ENCODE data around the gene ZNF750. TPM values are rescaled to one million over a fixed set of nuclear protein-coding genes. Genes with fewer than 3 reads are reported as not detected.

The ZNF750 gene
- total RNA-seq, 2 experiments from 2014 or later, result not detected

GRCh38 chr17:82830249-82830661 lies 9.6 kb downstream of the ZNF750 start:
- no peaks in the 10 kb centered on the region for H3K4me1 Mint-ChIP-seq
- POLR2A ChIA-PET, result interaction anchor here (1.3 kb wide), 1 partner anchor 33 kb away, joined by 4 read pairs; no protein-coding TSS in a partner anchor
- no peak for ATAC-seq (ENCODE audit: low read depth)

GRCh38 chr17:82828875-82829487 lies 10.8 kb downstream of the ZNF750 start:
- H3K4me3 Mint-ChIP-seq, result no peak overlapping the region
- H3K4me1 Mint-ChIP-seq, result no peaks in the 10 kb centered on the region
- H3K36me3 Mint-ChIP-seq, result peaks cover 24% of the 10 kb centered on the region
- no peaks in the 10 kb centered on the region for H3K27me3 Mint-ChIP-seq
- POLR2A ChIA-PET, result interaction anchor here (1.3 kb wide), 1 partner anchor 35 kb away, joined by 4 read pairs; no protein-coding TSS in a partner anchor
- no peak for DNase-seq
- ATAC-seq (ENCODE audit: low read depth), result no peak
- peaks cover 1% of the 10 kb centered on the region for H3K9me3 Mint-ChIP-seq
- no peak overlapping the region for H3K27ac Mint-ChIP-seq

More at GRCh38 chr17:82830249-82830661, 9.6 kb downstream of the ZNF750 start:
- Mint-ChIP-seq H3K27ac (no peak overlapping the region), H3K27me3 (no peaks in the 10 kb centered on the region), H3K4me3 (no peak overlapping the region), H3K36me3 (peaks cover 24% of the 10 kb centered on the region), H3K9me3 (peaks cover 1% of the 10 kb centered on the region)
- DNase-seq, result no peak

DNA sequence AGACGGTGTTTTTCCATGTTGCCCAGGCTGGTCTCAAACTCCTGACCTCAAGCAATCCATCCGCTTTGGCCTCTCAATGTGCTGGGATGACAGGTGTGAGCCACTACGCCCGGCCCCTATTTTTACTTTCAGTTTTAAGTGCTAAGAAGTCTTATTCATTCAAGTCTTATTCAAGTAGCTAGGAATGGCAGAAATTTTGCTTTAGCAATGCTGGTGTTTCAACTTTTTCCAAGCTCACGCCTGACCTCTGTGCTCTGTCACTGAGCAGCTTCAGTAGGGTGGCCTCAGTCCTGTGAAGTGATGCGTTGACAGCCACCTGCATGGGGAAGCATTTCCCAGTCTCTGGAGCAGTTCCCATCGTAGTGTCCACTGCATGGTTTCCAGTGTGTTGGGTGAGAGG lies 12.9 kb downstream of the ZNF750 start:
- Mint-ChIP-seq H3K27ac (no peak overlapping the region), H3K4me3 (no peak overlapping the region), H3K27me3 (no peaks in the 10 kb centered on the region), H3K9me3 (peaks cover 1% of the 10 kb centered on the region), H3K36me3 (peaks cover 25% of the 10 kb centered on the region), H3K4me1 (no peaks in the 10 kb centered on the region)
- ATAC-seq (ENCODE audit: low read depth) (no peak), DNase-seq (no peak)
- POLR2A ChIA-PET, result no interaction called here

GRCh38 chr17:82826211-82826610 lies 13.6 kb downstream of the ZNF750 start:
- no peak overlapping the region for H3K27ac Mint-ChIP-seq
- H3K36me3 Mint-ChIP-seq, result peaks cover 28% of the 10 kb centered on the region
- no peak for DNase-seq
- H3K27me3 Mint-ChIP-seq, result no peaks in the 10 kb centered on the region
- peaks cover 1% of the 10 kb centered on the region for H3K9me3 Mint-ChIP-seq
- no peaks in the 10 kb centered on the region for H3K4me1 Mint-ChIP-seq
- H3K4me3 Mint-ChIP-seq, result no peak overlapping the region
- POLR2A ChIA-PET, result no interaction called here
- no peak for ATAC-seq (ENCODE audit: low read depth)

GRCh38 chr17:82825540-82826124 lies 14.2 kb downstream of the ZNF750 start:
- Mint-ChIP-seq H3K36me3 (peaks cover 31% of the 10 kb centered on the region), H3K9me3 (peaks cover 1% of the 10 kb centered on the region), H3K4me1 (no peaks in the 10 kb centered on the region), H3K27me3 (no peaks in the 10 kb centered on the region), H3K27ac (no peak overlapping the region), H3K4me3 (no peak overlapping the region)
- POLR2A ChIA-PET, result no interaction called here
- ATAC-seq (ENCODE audit: low read depth) (no peak), DNase-seq (no peak)

GRCh38 chr17:82823004-82823403 lies 16.8 kb downstream of the ZNF750 start:
- ATAC-seq (ENCODE audit: low read depth), result no peak
- Mint-ChIP-seq H3K27me3 (no peaks in the 10 kb centered on the region), H3K4me1 (no peaks in the 10 kb centered on the region), H3K9me3 (peaks cover 4% of the 10 kb centered on the region), H3K36me3 (peaks cover 39% of the 10 kb centered on the region), H3K4me3 (no peak overlapping the region), H3K27ac (no peak overlapping the region)
- DNase-seq, result no peak
- POLR2A ChIA-PET, result no interaction called here

DNA sequence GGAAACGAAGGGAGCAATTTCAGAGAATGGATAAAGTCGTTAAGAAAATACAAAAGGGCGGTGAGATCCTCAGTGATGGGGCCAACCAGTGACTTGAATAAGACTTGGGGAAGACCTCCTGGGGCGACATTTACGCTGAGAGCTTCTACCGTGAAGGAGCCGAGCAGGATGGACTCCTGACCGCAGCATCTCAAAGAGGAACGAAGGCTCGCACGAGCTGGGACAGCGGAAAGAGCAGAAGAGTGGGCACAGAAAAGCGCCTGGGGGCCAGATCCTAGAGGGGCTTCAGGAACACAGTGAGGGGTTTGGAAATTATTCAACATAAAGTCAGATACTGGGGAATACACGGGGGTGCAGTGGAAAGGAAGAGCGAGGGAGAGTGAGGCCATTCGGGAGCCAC lies 17.5 kb downstream of the ZNF750 start:
- Mint-ChIP-seq H3K36me3 (peaks cover 38% of the 10 kb centered on the region), H3K9me3 (peaks cover 4% of the 10 kb centered on the region), H3K4me1 (no peaks in the 10 kb centered on the region), H3K27ac (peak overlapping the region; percentile 62), H3K4me3 (no peak overlapping the region), H3K27me3 (no peaks in the 10 kb centered on the region)
- DNase-seq (no peak), ATAC-seq (ENCODE audit: low read depth) (no peak)
- POLR2A ChIA-PET, result no interaction called here

DNA sequence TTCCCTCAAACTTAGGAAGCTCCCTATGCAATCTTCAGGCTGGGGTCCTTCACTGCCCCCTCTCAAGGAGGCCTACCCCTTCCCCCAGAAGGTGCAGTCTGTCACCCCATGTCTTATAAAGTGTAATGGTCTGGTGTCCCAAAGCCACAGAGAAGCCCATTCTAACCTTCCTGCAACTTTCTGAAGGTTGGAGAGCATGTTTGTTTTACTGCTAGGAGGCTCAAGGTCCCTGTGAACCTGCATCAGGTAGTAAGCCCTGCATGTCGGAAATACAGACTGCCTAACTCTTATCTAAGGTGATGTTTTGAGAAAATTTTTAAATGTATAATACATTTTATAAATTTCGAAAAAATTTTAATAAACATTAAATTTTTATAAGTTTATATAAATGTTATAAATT lies 18.3 kb downstream of the ZNF750 start:
- no peak overlapping the region for H3K4me3 Mint-ChIP-seq
- POLR2A ChIA-PET, result no interaction called here
- peaks cover 4% of the 10 kb centered on the region for H3K9me3 Mint-ChIP-seq
- H3K4me1 Mint-ChIP-seq, result no peaks in the 10 kb centered on the region
- no peak for DNase-seq
- H3K27ac Mint-ChIP-seq, result no peak overlapping the region
- no peaks in the 10 kb centered on the region for H3K27me3 Mint-ChIP-seq
- H3K36me3 Mint-ChIP-seq, result peaks cover 35% of the 10 kb centered on the region
- no peak for ATAC-seq (ENCODE audit: low read depth)

GRCh38 chr17:82820278-82821251 lies 19.3 kb downstream of the ZNF750 start:
- Mint-ChIP-seq H3K4me1 (peaks cover 8% of the 10 kb centered on the region), H3K4me3 (no peak overlapping the region), H3K27ac (no peak overlapping the region), H3K27me3 (no peaks in the 10 kb centered on the region), H3K9me3 (peaks cover 4% of the 10 kb centered on the region), H3K36me3 (peaks cover 45% of the 10 kb centered on the region)
- ATAC-seq (ENCODE audit: low read depth) (no peak), DNase-seq (no peak)
- POLR2A ChIA-PET, result no interaction called here

DNA sequence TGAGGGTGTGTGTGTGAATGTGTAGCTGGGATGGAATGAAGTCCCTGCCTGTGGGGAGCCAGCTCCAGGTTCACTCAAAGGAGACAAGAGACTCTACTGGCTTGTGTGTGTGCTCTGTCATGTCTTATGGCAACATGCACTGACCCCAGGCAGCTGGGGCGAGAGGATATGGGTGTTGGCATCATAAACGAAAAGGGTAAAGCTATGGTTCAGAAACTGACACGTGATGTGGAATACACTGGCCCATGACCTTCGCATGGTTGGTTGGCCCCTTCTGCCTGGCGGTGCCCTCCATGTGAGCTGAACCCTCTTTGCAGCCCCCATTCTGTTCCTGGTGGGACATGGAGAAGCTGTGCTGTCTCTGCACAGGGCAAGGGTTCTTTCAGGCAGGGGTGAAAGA lies 21.9 kb downstream of the ZNF750 start:
- no peak for DNase-seq
- Mint-ChIP-seq H3K27me3 (no peaks in the 10 kb centered on the region), H3K27ac (peak overlapping the region; percentile 23), H3K9me3 (peaks cover 4% of the 10 kb centered on the region), H3K4me1 (peaks cover 13% of the 10 kb centered on the region), H3K36me3 (peaks cover 53% of the 10 kb centered on the region), H3K4me3 (no peak overlapping the region)
- POLR2A ChIA-PET, result no interaction called here
- no peak for ATAC-seq (ENCODE audit: low read depth)

DNA sequence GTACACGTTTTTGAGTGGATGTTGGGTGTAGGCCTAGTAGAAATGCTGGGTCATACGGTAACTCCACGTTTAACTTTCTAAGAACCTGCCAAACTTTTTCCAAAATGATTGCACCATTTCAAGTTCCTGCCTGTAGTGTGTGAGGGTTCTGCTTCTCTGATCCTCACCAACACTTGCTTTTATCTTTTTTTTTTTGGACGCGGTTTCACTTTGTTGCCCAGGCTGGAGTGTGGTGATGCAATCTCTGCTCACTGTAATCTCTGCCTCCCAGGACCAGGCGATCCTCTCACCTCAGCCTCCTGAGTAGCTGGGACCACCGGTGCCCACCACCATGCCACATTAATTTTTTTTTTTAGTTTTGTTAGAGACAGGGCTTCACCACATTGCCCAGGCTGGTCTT lies 23.5 kb downstream of the ZNF750 start:
- POLR2A ChIA-PET, result no interaction called here
- peak; percentile 21 for ATAC-seq (ENCODE audit: low read depth)
- H3K27me3 Mint-ChIP-seq, result no peaks in the 10 kb centered on the region
- peaks cover 13% of the 10 kb centered on the region for H3K4me1 Mint-ChIP-seq
- no peak overlapping the region for H3K4me3 Mint-ChIP-seq
- DNase-seq, result no peak
- peaks cover 50% of the 10 kb centered on the region for H3K36me3 Mint-ChIP-seq
- no peak overlapping the region for H3K27ac Mint-ChIP-seq
- H3K9me3 Mint-ChIP-seq, result peaks cover 4% of the 10 kb centered on the region

GRCh38 chr17:82815790-82816305 lies 24.0 kb downstream of the ZNF750 start:
- H3K27ac Mint-ChIP-seq, result peak overlapping the region; percentile 33
- H3K4me1 Mint-ChIP-seq, result peaks cover 13% of the 10 kb centered on the region
- peaks cover 46% of the 10 kb centered on the region for H3K36me3 Mint-ChIP-seq
- ATAC-seq (ENCODE audit: low read depth) (no peak), DNase-seq (no peak)
- POLR2A ChIA-PET, result interaction anchor here (0.7 to 0.8 kb wide), 2 partner anchors 44 to 87 kb away, joined by 3 read pairs; no protein-coding TSS in a partner anchor
- H3K27me3 Mint-ChIP-seq, result no peaks in the 10 kb centered on the region
- H3K4me3 Mint-ChIP-seq, result no peak overlapping the region
- H3K9me3 Mint-ChIP-seq, result peaks cover 4% of the 10 kb centered on the region

GRCh38 chr17:82815354-82815753 lies 24.5 kb downstream of the ZNF750 start:
- Mint-ChIP-seq H3K4me3 (no peak overlapping the region), H3K27ac (peak overlapping the region; percentile 33), H3K9me3 (peaks cover 2% of the 10 kb centered on the region), H3K36me3 (peaks cover 42% of the 10 kb centered on the region), H3K4me1 (peaks cover 15% of the 10 kb centered on the region), H3K27me3 (no peaks in the 10 kb centered on the region)
- ATAC-seq (ENCODE audit: low read depth) (no peak), DNase-seq (no peak)
- POLR2A ChIA-PET, result interaction anchor here (0.7 to 0.8 kb wide), 2 partner anchors 44 to 86 kb away, joined by 3 read pairs; no protein-coding TSS in a partner anchor

Measured in activated naive CD8-positive, alpha-beta T cell treated with anti-CD3 and anti-CD28 coated beads, Interleukin-2, amount 10 ng/mL, durations not matched to agents 7 days and 5 days (primary cell).